ENCODE results near the gene CBLN3.

DNA sequence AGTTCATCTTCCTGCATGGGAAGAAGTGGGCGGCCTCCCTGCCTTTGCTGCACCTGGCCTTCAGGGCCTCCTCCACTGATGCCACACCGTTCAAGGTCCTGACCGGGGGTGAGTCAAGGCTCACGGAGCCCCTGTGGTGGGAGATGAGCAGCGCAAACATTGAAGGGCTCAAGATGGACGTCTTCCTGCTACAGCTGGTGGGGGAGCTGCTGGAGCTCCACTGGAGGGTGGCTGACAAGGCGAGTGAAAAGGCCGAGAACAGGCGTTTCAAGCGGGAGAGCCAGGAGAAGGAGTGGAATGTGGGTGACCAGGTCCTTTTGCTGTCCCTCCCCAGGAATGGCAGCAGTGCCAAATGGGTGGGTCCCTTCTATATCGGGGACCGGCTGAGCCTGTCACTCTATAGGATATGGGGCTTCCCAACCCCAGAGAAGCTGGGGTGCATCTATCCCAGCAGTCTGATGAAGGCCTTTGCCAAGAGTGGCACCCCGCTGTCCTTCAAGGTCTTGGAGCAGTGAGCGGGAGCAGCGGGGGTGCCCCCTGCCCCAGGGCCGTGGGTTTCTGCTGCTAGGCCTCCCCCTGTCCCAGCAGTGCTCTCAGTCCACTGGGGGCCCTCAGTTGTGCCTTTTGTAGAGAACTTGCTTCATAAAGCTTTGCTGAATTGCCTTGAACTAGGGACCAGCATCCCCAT lies 12.4 kb downstream of the CBLN3 start:
- TF ChIP-seq REST (IDR thresholded peaks at IDR 0.05; ENCODE audit: borderline replicate concordance) (no peak), REST (CRISPR knock-in tag; IDR thresholded peaks at IDR 0.05; ENCODE audit: low read depth) (no peak), ID3 (CRISPR knock-in tag; IDR thresholded peaks at IDR 0.05) (no peak), ID3 (tag; IDR thresholded peaks at IDR 0.05) (no peak)
